Upper lobe of right lung (tissue), 1 donor: Measurements from ENCODE around the gene C9orf78. TPM values are rescaled to one million over a fixed set of nuclear protein-coding genes. Genes with fewer than 3 reads are reported as not detected.

Experiments used
- ATAC-seq: fragments of 200-7000 bp; cut with Tn5 transposase; one replicate; pipeline ENCODE4 v1.9.1; 2020; ENCODE audit warnings: mild to moderate bottlenecking, moderate library complexity
- DNase-seq: peaks from one replicate; pipeline ENCODE4 v3.0.0-alpha.2; 2020
- H3K27ac ChIP-seq: fragments of 200-600 bp; one replicate; pipeline ENCODE4 v1.8.0; 2022
- H3K27me3 ChIP-seq: fragments of 200-600 bp; one replicate; pipeline ENCODE4 v1.8.0; 2022; ENCODE audit warnings: mild to moderate bottlenecking
- H3K36me3 ChIP-seq: fragments of 200-600 bp; one replicate; pipeline ENCODE4 v1.8.0; 2022
- H3K4me1 ChIP-seq: fragments of 200-600 bp; one replicate; pipeline ENCODE4 v1.8.0; 2022
- H3K4me3 ChIP-seq: fragments of 200-600 bp; one replicate; pipeline ENCODE4 v1.8.0; 2022; ENCODE audit warnings: mild to moderate bottlenecking
- H3K9me3 ChIP-seq: fragments of 200-600 bp; one replicate; pipeline ENCODE4 v1.8.0; 2022
- intact Hi-C: fragments of 100-400 bp; cut with DNase I; formaldehyde crosslinking; loops from one replicate; pipeline ENCODE4 v1.11.0; 2022
- total RNA-seq: library from RNA; stranded (reverse); fragmentation: NEBNext Ultra II Directional; extraction: Animal tissue kit (Norgen Biotek cat#: 25700); gene quantifications from one replicate; pipeline ENCODE4 v1.2.1, GENCODE V29; 2021
- TF ChIP-seq, protein P1 (sequence below): fragments of 200-600 bp; IDR thresholded peaks from one replicate; pipeline ENCODE4 v1.8.0; 2022; ENCODE audit warnings: antibody characterized with exemption
- donor health status: DM: no; HTN: yes; CAD: no; lungs with severe emphysema.

Gene C9orf78
- total RNA-seq, 1 donor from 2014 or later: 36.6 TPM

- Histone ChIP-seq H3K4me3 (no peak overlapping the region), H3K36me3 (no peaks in the 10 kb centered on the region), H3K27ac (no peak overlapping the region), H3K9me3 (no peaks in the 10 kb centered on the region), H3K27me3 (no peaks in the 10 kb centered on the region), H3K4me1 (peaks cover 12% of the 10 kb centered on the region)
- no peak for ATAC-seq
- intact Hi-C loops: no loop called here
- no peak for DNase-seq
- TF ChIP-seq, protein P1, sequence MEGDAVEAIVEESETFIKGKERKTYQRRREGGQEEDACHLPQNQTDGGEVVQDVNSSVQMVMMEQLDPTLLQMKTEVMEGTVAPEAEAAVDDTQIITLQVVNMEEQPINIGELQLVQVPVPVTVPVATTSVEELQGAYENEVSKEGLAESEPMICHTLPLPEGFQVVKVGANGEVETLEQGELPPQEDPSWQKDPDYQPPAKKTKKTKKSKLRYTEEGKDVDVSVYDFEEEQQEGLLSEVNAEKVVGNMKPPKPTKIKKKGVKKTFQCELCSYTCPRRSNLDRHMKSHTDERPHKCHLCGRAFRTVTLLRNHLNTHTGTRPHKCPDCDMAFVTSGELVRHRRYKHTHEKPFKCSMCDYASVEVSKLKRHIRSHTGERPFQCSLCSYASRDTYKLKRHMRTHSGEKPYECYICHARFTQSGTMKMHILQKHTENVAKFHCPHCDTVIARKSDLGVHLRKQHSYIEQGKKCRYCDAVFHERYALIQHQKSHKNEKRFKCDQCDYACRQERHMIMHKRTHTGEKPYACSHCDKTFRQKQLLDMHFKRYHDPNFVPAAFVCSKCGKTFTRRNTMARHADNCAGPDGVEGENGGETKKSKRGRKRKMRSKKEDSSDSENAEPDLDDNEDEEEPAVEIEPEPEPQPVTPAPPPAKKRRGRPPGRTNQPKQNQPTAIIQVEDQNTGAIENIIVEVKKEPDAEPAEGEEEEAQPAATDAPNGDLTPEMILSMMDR: no peak
Measured at GRCh38 chr9:129840034-129840433, 5.0 kb upstream of the C9orf78 start.

GRCh38 chr9:129839324-129840023, 4.4 kb upstream of the C9orf78 start:
- TF ChIP-seq, protein P1: no peak
- DNase-seq: no peak
- Histone ChIP-seq H3K4me1 (peaks cover 12% of the 10 kb centered on the region), H3K27ac (no peak overlapping the region), H3K27me3 (no peaks in the 10 kb centered on the region), H3K9me3 (no peaks in the 10 kb centered on the region), H3K4me3 (no peak overlapping the region), H3K36me3 (no peaks in the 10 kb centered on the region)
- intact Hi-C loops: no loop called here
- no peak for ATAC-seq

DNA sequence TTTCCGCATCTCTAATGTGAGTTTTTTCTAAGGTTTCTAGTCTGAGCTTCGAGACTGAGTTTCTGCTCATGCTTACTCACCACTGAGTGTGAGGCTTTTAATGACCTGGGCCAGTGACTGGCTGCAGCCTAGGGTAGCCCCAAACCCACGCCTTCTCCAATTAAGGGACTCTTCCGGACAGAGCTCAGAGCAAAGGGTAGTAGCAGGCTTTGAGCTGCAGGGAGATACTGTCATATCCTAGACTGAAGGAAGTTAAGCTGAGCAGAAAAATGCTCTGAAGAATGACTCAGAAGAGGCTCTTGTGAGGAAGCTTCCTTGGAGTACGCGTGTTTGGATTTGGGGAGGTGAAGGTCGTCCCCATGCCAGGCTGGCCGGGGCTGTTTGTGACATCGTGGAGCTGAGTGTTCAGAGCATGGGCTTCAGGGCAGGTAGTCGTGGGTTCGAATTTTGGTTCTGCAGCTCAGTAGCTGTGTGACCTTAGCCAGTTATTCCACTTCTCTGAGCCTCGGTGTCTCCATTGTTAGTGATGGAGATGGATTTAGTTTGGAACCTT, 3.7 kb upstream of the C9orf78 start:
- TF ChIP-seq, protein P1: no peak

DNA sequence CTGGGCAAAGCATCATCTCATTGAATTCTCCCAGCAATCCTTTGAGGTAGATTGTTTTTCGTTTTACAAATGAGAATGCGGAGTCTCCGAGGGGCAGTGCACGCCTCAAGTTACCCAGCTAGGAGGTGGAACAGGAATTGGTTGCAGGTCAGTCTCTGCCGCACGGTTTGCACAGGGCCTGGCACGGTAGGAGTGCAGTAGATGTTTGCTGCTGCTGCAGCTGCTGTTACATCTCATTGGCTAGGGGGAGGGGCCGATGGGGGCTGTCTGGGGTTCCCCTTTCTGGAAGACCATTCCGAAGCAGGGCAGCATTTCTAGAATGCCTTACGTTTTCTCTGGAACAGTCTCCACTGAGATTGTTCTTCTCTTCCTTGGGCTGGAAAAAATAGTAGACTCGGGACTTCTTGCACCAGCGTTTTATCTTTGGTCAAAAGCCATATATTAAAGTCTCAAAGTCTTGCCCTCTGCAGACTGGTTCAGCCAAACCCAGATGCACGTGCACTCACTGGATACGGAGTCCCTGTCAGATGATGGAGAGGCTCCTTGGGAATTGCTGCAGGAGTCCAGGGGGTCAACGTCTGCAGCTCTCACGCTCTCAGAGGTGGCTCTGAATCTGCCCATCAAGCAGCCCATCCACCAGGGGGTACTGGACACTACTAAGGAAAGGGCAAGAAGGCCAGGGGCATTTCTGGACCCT, 1.4 kb upstream of the C9orf78 start:
- peaks cover 19% of the 10 kb centered on the region for H3K36me3 ChIP-seq
- no peaks in the 10 kb centered on the region for H3K9me3 ChIP-seq
- no peak overlapping the region for H3K27ac ChIP-seq
- no peaks in the 10 kb centered on the region for H3K27me3 ChIP-seq
- no peak for DNase-seq
- TF ChIP-seq, protein P1: no peak
- intact Hi-C loops: no loop called here
- H3K4me3 ChIP-seq: peak overlapping the region; percentile 79
- peaks cover 20% of the 10 kb centered on the region for H3K4me1 ChIP-seq
- no peak for ATAC-seq

More for the DNA sequence above, 3.7 kb upstream of the C9orf78 start:
- H3K4me3 ChIP-seq: no peak overlapping the region
- no peaks in the 10 kb centered on the region for H3K9me3 ChIP-seq
- H3K36me3 ChIP-seq: no peaks in the 10 kb centered on the region
- no peak overlapping the region for H3K27ac ChIP-seq
- ATAC-seq: no peak
- H3K27me3 ChIP-seq: no peaks in the 10 kb centered on the region
- peaks cover 17% of the 10 kb centered on the region for H3K4me1 ChIP-seq
- intact Hi-C loops: no loop called here
- DNase-seq: no peak

DNA sequence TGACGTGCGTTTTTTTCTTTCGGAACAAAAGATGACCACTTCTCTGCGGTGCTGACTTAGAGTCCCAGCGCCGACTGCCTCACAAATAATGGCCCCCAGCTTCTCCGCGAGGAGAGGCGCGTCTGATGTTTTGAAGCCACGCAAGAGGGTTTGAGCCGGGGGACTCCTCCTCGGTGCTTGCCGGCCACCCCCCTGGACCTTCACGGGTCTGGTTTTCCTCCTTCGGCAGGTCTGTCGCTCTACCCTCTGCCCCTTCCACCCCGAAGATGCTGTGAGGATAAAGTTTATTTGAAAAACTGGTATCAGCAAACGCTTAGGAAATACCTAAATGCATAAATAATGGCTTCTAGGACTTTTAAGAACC, 767 bp upstream of the C9orf78 start:
- peak overlapping the region; percentile 90 for H3K27ac ChIP-seq
- DNase-seq (no peak), ATAC-seq (no peak)
- no peaks in the 10 kb centered on the region for H3K27me3 ChIP-seq
- no peaks in the 10 kb centered on the region for H3K9me3 ChIP-seq
- H3K4me1 ChIP-seq: peaks cover 20% of the 10 kb centered on the region
- intact Hi-C loops: no loop called here
- H3K36me3 ChIP-seq: peaks cover 25% of the 10 kb centered on the region
- TF ChIP-seq, protein P1: no peak
- H3K4me3 ChIP-seq: peak overlapping the region; percentile 79
